ENCODE results near the gene CELA3B.

CELA3B gene

DNA sequence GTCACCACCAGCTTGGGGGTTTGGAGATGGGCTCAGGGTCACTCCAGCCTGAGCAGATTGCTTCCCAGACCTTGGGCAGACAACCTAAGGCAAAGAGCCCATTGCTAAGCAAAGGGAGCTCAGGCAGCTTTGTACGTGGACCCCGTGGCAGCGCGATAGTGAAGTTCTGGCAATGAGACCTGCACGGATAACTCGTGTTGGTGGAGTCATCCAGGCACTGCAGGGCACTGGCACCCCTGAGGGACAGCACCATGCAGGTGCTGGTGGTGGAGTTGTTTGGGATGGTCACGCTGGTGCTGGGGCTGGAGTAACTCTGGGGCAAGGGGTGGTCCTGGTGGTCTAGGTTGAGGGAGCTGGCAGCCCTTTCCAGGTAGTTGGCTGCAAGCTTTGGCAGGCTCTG lies 26.1 kb upstream of the CELA3B start:
- Histone ChIP-seq H3K27ac (ENCODE audit: low read length) (no peak overlapping the region), H3K36me3 (ENCODE audit: insufficient read depth, low read length) (no peaks in the 10 kb centered on the region), H3K79me2 (ENCODE audit: insufficient read depth, low read length) (no peaks in the 10 kb centered on the region), H4K20me1 (ENCODE audit: insufficient read depth, low read length) (peaks cover 4% of the 10 kb centered on the region; the same call in 1 of the 2 replicates), H3K9me3 (ENCODE audit: insufficient read depth, low read length, severe bottlenecking) (no peaks in the 10 kb centered on the region), H3K4me1 (ENCODE audit: insufficient read depth, low read length) (no peaks in the 10 kb centered on the region), H3K27me3 (ENCODE audit: insufficient read depth, low read length, poor library complexity) (peaks cover 10% of the 10 kb centered on the region), H3K4me2 (ENCODE audit: insufficient read depth, low read length) (no peak overlapping the region), H3K4me3 (ENCODE audit: low read depth in 1 of 2, low read length in 2 of 2) (no peak overlapping the region), H3K9ac (ENCODE audit: low read depth, low read length) (no peak overlapping the region), H2AFZ (ENCODE audit: low read depth, low read length) (no peak overlapping the region)
- TF ChIP-seq EZH2 (IDR thresholded peaks at IDR 0.05; ENCODE audit: borderline replicate concordance, low read depth, low read length, severe bottlenecking): no peak
- TF ChIP-seq, protein P1, sequence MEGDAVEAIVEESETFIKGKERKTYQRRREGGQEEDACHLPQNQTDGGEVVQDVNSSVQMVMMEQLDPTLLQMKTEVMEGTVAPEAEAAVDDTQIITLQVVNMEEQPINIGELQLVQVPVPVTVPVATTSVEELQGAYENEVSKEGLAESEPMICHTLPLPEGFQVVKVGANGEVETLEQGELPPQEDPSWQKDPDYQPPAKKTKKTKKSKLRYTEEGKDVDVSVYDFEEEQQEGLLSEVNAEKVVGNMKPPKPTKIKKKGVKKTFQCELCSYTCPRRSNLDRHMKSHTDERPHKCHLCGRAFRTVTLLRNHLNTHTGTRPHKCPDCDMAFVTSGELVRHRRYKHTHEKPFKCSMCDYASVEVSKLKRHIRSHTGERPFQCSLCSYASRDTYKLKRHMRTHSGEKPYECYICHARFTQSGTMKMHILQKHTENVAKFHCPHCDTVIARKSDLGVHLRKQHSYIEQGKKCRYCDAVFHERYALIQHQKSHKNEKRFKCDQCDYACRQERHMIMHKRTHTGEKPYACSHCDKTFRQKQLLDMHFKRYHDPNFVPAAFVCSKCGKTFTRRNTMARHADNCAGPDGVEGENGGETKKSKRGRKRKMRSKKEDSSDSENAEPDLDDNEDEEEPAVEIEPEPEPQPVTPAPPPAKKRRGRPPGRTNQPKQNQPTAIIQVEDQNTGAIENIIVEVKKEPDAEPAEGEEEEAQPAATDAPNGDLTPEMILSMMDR (IDR thresholded peaks at IDR 0.05; ENCODE audit: borderline replicate concordance, extremely low read depth, low read length, poor library complexity, severe bottlenecking): no peak
- no peak for ATAC-seq (ENCODE audit: insufficient read depth, low read depth)
- no peak for DNase-seq

DNA sequence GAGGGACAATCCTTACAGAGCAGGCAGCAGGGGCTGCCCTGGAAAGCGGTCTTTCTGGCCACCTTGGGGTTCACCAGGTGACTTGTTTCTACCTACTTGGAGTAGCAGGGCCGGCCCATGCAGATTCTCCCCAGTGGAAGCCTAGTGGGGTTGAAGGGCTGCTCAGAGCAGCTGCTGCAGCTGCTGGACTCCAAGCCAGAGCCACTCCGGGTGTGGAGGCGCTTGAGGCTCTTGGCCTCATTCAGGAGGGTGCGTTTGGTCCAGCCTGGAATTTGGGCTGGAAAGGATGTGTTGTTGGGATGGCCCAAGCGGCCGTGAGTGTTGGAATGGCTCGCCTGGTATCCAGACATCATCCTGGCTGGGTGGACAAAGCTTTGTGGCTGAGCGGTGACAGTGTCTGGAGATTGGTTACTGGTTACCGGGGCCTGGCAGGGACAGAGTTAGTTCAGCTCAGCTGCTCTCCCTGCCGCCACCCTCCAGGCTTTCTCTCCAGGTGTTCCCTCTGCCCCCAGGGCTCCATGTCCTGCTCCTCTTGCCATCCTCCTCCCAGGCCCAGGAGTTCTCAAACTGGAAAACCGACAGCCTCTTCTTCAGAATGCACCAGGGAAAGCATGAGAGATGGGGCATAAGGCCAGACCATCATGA lies 25.5 kb upstream of the CELA3B start:
- DNase-seq: no peak
- Histone ChIP-seq H3K36me3 (ENCODE audit: insufficient read depth, low read length) (no peaks in the 10 kb centered on the region), H4K20me1 (ENCODE audit: insufficient read depth, low read length) (peaks cover 4% of the 10 kb centered on the region; the same call in 1 of the 2 replicates)

DNA sequence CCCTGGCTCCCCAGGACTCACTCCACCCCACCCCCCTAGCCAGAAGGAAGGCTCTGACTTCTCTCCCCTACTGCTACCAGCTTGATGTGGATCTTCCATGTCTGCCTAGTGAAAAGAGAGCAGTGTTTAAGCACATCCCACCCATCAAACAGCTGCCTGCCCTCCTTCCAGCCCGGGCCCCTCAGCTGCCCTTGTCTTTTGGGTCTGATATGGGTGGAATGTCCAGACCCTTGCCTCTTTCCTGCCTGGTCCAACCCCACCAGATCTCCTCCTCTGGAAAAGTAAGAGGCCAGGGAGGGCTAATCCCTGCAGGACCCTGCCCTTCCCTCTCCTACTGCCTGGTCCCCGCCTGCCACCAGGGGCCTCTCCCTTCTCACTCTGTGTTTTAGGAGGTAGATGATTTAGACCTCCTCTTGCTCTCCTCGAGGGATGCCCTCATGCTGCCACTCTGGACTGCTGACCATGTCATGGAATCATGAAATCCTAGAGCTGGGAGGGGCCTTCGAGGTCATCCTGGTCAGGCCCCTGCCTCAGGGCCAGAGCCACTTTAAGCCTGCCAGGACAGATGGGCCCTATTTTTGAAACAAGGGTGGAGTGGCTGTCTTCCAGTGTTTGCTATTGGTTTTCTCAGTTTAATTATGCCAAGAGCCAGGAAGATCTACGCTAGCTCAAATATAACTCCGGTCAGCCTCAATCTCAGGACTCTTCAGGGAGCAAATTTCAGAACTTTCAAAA lies 23.9 kb upstream of the CELA3B start:
- Histone ChIP-seq H2AFZ (ENCODE audit: low read depth, low read length) (no peak overlapping the region), H3K4me3 (ENCODE audit: low read depth in 1 of 2, low read length in 2 of 2) (no peak overlapping the region), H3K9me3 (ENCODE audit: insufficient read depth, low read length, severe bottlenecking) (no peaks in the 10 kb centered on the region), H4K20me1 (ENCODE audit: insufficient read depth, low read length) (peaks cover 9% of the 10 kb centered on the region), H3K27ac (ENCODE audit: low read length) (no peak overlapping the region), H3K79me2 (ENCODE audit: insufficient read depth, low read length) (no peaks in the 10 kb centered on the region), H3K36me3 (ENCODE audit: insufficient read depth, low read length) (no peaks in the 10 kb centered on the region), H3K4me1 (ENCODE audit: insufficient read depth, low read length) (no peaks in the 10 kb centered on the region), H3K9ac (ENCODE audit: low read depth, low read length) (no peak overlapping the region), H3K27me3 (ENCODE audit: insufficient read depth, low read length, poor library complexity) (peaks cover 10% of the 10 kb centered on the region), H3K4me2 (ENCODE audit: insufficient read depth, low read length) (no peak overlapping the region)
- no peak for TF ChIP-seq EZH2 (IDR thresholded peaks at IDR 0.05; ENCODE audit: borderline replicate concordance, low read depth, low read length, severe bottlenecking)
- TF ChIP-seq, protein P1 (IDR thresholded peaks at IDR 0.05; ENCODE audit: borderline replicate concordance, extremely low read depth, low read length, poor library complexity, severe bottlenecking): no peak
- DNase-seq: no peak
- ATAC-seq (ENCODE audit: insufficient read depth, low read depth): no peak

More for the DNA sequence above, 25.5 kb upstream of the CELA3B start:
- H3K4me1 ChIP-seq (ENCODE audit: insufficient read depth, low read length): no peaks in the 10 kb centered on the region
- H3K79me2 ChIP-seq (ENCODE audit: insufficient read depth, low read length): no peaks in the 10 kb centered on the region
- H2AFZ ChIP-seq (ENCODE audit: low read depth, low read length): no peak overlapping the region
- no peak overlapping the region for H3K4me2 ChIP-seq (ENCODE audit: insufficient read depth, low read length)
- no peak overlapping the region for H3K9ac ChIP-seq (ENCODE audit: low read depth, low read length)
- H3K27ac ChIP-seq (ENCODE audit: low read length): no peak overlapping the region
- TF ChIP-seq, protein P1 (IDR thresholded peaks at IDR 0.05; ENCODE audit: borderline replicate concordance, extremely low read depth, low read length, poor library complexity, severe bottlenecking): no peak
- no peak for TF ChIP-seq EZH2 (IDR thresholded peaks at IDR 0.05; ENCODE audit: borderline replicate concordance, low read depth, low read length, severe bottlenecking)
- no peak overlapping the region for H3K4me3 ChIP-seq (ENCODE audit: low read depth in 1 of 2, low read length in 2 of 2)
- H3K9me3 ChIP-seq (ENCODE audit: insufficient read depth, low read length, severe bottlenecking): no peaks in the 10 kb centered on the region
- no peak for ATAC-seq (ENCODE audit: insufficient read depth, low read depth)
- H3K27me3 ChIP-seq (ENCODE audit: insufficient read depth, low read length, poor library complexity): peaks cover 10% of the 10 kb centered on the region
